ENCODE results near the gene PSMB10. TPM values are rescaled to one million over a fixed set of nuclear protein-coding genes. Genes with fewer than 3 reads are reported as not detected.

PSMB10 gene
- total and polyA plus RNA-seq, 2 of the 8 experiments (the other 6 are each of a cell fraction or from before 2014, with no cell fraction given) = 32.1 to 61.9 TPM

GRCh38 chr16:67933805-67934204 is 2.8 kb downstream of the PSMB10 start:
- Histone ChIP-seq H3K79me1 (ENCODE audit: low read depth, low read length) (peaks cover 4% of the 10 kb centered on the region; the same call in 1 of the 2 replicates), H3K4ac (replicated peaks; ENCODE audit: insufficient read length, low read depth, low read length) (no peak overlapping the region), H3K23ac (ENCODE audit: insufficient read length) (no peak overlapping the region), H4K5ac (ENCODE audit: insufficient read length, low read depth, low read length) (no peak overlapping the region), H4K8ac (ENCODE audit: extremely low read depth, insufficient read depth, low read length) (no peak overlapping the region), H3K4me3 (ENCODE audit: extremely low read depth in 1 of 4, insufficient read depth in 2 of 4, low read depth in 3 of 4, low read length in 4 of 4) (no peak overlapping the region), H4K20me1 (replicated peaks in 1 of 2; ENCODE audit: control insufficient read depth in 1 of 2, insufficient read depth in 2 of 2, low read length in 2 of 2) (peaks cover 1 to 14% of the 10 kb centered on the region in 2 experiments), H2AK5ac (ENCODE audit: low read depth, low read length) (no peak overlapping the region), H3K9me3 (ENCODE audit: insufficient read depth in 2 of 2, low read depth in 1 of 2, low read length in 1 of 2) (no peaks in the 10 kb centered on the region), H3K79me2 (ENCODE audit: control insufficient read depth in 1 of 2, insufficient read depth in 2 of 2, low read length in 2 of 2) (0 out of 4 replicates have a peak, but pooled peaks cover 0 to 3% of the 10 kb centered on the region in 2 experiments), H3K4me1 (replicated peaks in 1 of 4; ENCODE audit: control insufficient read depth in 3 of 4, insufficient read depth in 4 of 4, low read length in 3 of 4) (peaks cover 0 to 15% (median 8%) of the 10 kb centered on the region in 4 experiments; a peak in 5 of 7 replicates), H2BK20ac (ENCODE audit: low read length) (no peak overlapping the region), H3K27me3 (replicated peaks in 1 of 4; ENCODE audit: control insufficient read depth in 3 of 4, extremely low read depth in 1 of 4, insufficient read depth in 3 of 4, low read length in 3 of 4) (no peaks in the 10 kb centered on the region), H3K36me3 (ENCODE audit: control insufficient read depth in 2 of 4, insufficient read depth in 4 of 4, low read length in 3 of 4) (no peaks in the 10 kb centered on the region), H2BK5ac (ENCODE audit: low read depth, low read length) (no peak overlapping the region), H4K91ac (replicated peaks; ENCODE audit: insufficient read length, low read length) (no peak overlapping the region), H2BK12ac (ENCODE audit: low read depth, low read length) (no peak overlapping the region), H3K9ac (replicated peaks in 1 of 4; ENCODE audit: extremely low read depth in 1 of 4, low read depth in 3 of 4, low read length in 3 of 4) (no peak overlapping the region), H3K23me2 (ENCODE audit: low read depth, low read length) (peaks cover 18% of the 10 kb centered on the region), H2BK120ac (replicated peaks; ENCODE audit: low read depth, low read length) (no peak overlapping the region), H3K56ac (replicated peaks; ENCODE audit: insufficient read length, low read depth, low read length) (no peak overlapping the region), H3K14ac (ENCODE audit: insufficient read length) (no peak overlapping the region), H3K4me2 (ENCODE audit: insufficient read depth in 1 of 2, low read depth in 2 of 2, low read length in 2 of 2) (peak overlapping the region in 1 of 2 experiments; percentile 96; a peak in 1 of 4 replicates), H3K18ac (ENCODE audit: extremely low read depth, low read length) (no peak overlapping the region), H2AFZ (ENCODE audit: low read length) (no peak overlapping the region), H2BK15ac (ENCODE audit: low read length) (no peak overlapping the region), H3K27ac (ENCODE audit: low read depth, low read length) (no peak overlapping the region)
- DNase-seq (ENCODE audit: low read depth in 1 of 2, low spot score in 2 of 2) (no peak), FAIRE-seq (no peak)
- ChIA-PET POLR2A (ENCODE audit: partially characterized antibody) (interaction anchor here (0.6 to 4.2 kb wide), 13 partner anchors 8 to 287 kb away, joined by 3 to 47 read pairs (median 4); partner anchors contain the start of genes EDC4, NRN1L, PSKH1 and RANBP10), CTCF (ENCODE audit: partially characterized antibody) (interaction anchor here (0.7 to 27.1 kb wide), 16 partner anchors 9 to 413 kb away, joined by 3 to 623 read pairs (median 4); partner anchors contain the start of genes EDC4, LCAT, NRN1L and PSKH1)
- WGBS, 2 experiments (ENCODE audit: extremely low coverage in 1 of 2, insufficient coverage in 1 of 2, insufficient read length in 1 of 2, insufficient replicate concordance in 2 of 2, low coverage in 1 of 2, low lambda C conversion rate in 2 of 2, missing lambda C conversion rate in 1 of 2) = 90% methylated on average over 7 of the region's 7 CpGs; no CpG with 5 or more reads in 1 of the 2 experiments

Measured in H1 (cell line).